GM23338 (cell line): ENCODE measurements around the gene C1orf21. TPM values are rescaled to one million over a fixed set of nuclear protein-coding genes. Genes with fewer than 3 reads are reported as not detected.

ENCODE experiments used
- ATAC-seq: fragments of 200-7000 bp; cut with Tn5 transposase; 3 replicates; pipeline ENCODE4 v1.9.1; 2020
- DNase-seq: peaks from one replicate; pipeline ENCODE4 v3.0.0-alpha.2; 2015; ENCODE audit warnings: low spot score
- H2AFZ ChIP-seq: fragments of 200-600 bp; sonication (generic); 2 replicates; pipeline ENCODE4 v1.8.0; 2016; ENCODE audit warnings: antibody characterized with exemption, mild to moderate bottlenecking, moderate library complexity
- H3F3A ChIP-seq: fragments of 200-600 bp; sonication (generic); replicated peaks from 2 replicates; pipeline ENCODE4 v1.8.0; 2017; ENCODE audit warnings: antibody characterized with exemption, mixed run types, low read depth
- H3K27ac ChIP-seq: fragments of 200-600 bp; sonication (generic); 2 replicates; pipeline ENCODE4 v1.6.1; 2016; ENCODE audit warnings: low read depth
- H3K27me3 ChIP-seq: fragments of 200-600 bp; sonication (generic); 2 replicates; pipeline ENCODE4 v1.8.0; 2016; ENCODE audit warnings: mild to moderate bottlenecking, mixed run types, moderate library complexity; ENCODE audit not compliant: insufficient read depth
- H3K36me3 ChIP-seq: fragments of 200-600 bp; sonication (generic); 2 replicates; pipeline ENCODE4 v1.8.0; 2016; ENCODE audit warnings: mild to moderate bottlenecking; ENCODE audit not compliant: insufficient read depth
- H3K4me1 ChIP-seq: fragments of 200-600 bp; sonication (generic); 2 replicates; pipeline ENCODE4 v1.8.0; 2016; ENCODE audit warnings: mild to moderate bottlenecking, moderate library complexity; ENCODE audit not compliant: insufficient read depth
- H3K4me2 ChIP-seq: fragments of 200-600 bp; sonication (generic); 2 replicates; pipeline ENCODE4 v1.7.1; 2017; ENCODE audit warnings: mixed run types
- H3K4me3 ChIP-seq: fragments of 200-600 bp; sonication (generic); 2 replicates; pipeline ENCODE4 v1.6.1; 2016; ENCODE audit warnings: mixed run types
- H3K79me2 ChIP-seq: fragments of 200-600 bp; sonication (generic); replicated peaks from 2 replicates; pipeline ENCODE4 v1.8.0; 2017; ENCODE audit warnings: mild to moderate bottlenecking; ENCODE audit not compliant: insufficient read depth
- H3K9me2 ChIP-seq: fragments of 200-600 bp; sonication (generic); 2 replicates; pipeline ENCODE4 v1.8.0; 2017; ENCODE audit not compliant: insufficient read depth
- H4K20me1 ChIP-seq: fragments of 200-600 bp; sonication (generic); replicated peaks from 2 replicates; pipeline ENCODE4 v1.8.0; 2017; ENCODE audit warnings: mild to moderate bottlenecking; ENCODE audit not compliant: insufficient read depth
- H3K27ac Mint-ChIP-seq: 2 replicates; pipeline ENCODE4 v1.8.0; 2020; ENCODE audit warnings: inconsistent platforms, mild to moderate bottlenecking, moderate library complexity, mixed read lengths
- H3K27me3 Mint-ChIP-seq: 3 replicates; pipeline ENCODE4 v1.8.0; 2022; ENCODE audit warnings: low read depth, mild to moderate bottlenecking, moderate library complexity, mixed read lengths, inconsistent platforms; ENCODE audit not compliant: insufficient read depth, poor library complexity
- H3K36me3 Mint-ChIP-seq: 3 replicates; pipeline ENCODE4 v1.8.0; 2021; ENCODE audit warnings: low read depth, mild to moderate bottlenecking, inconsistent platforms, moderate library complexity, mixed read lengths
- H3K4me1 Mint-ChIP-seq: 3 replicates; pipeline ENCODE4 v1.8.0; 2020; ENCODE audit warnings: mild to moderate bottlenecking, inconsistent platforms, mixed read lengths
- H3K4me3 Mint-ChIP-seq: 3 replicates; pipeline ENCODE4 v1.8.0; 2021; ENCODE audit warnings: moderate library complexity, mild to moderate bottlenecking, inconsistent platforms, mixed read lengths
- H3K9me3 Mint-ChIP-seq: 3 replicates; pipeline ENCODE4 v1.8.0; 2020; ENCODE audit warnings: moderate library complexity, mild to moderate bottlenecking, inconsistent platforms, mixed read lengths
- CREB1 ChIP-seq: fragments of 250-450 bp; sonication (Bioruptor Pico); IDR thresholded peaks from 2 replicates; pipeline ENCODE4 v1.5.0; 2020; ENCODE audit warnings: low read depth, mild to moderate bottlenecking, moderate library complexity
- EZH2 ChIP-seq: fragments of 200-600 bp; sonication (generic); IDR thresholded peaks from one replicate; pipeline ENCODE4 v1.8.0; 2017; ENCODE audit warnings: antibody characterized with exemption, mild to moderate bottlenecking, low read depth; ENCODE audit not compliant: unreplicated experiment
- EZH2phosphoT487 ChIP-seq: fragments of 200-600 bp; sonication (generic); IDR thresholded peaks from one replicate; pipeline ENCODE4 v1.8.1; 2018; ENCODE audit warnings: antibody characterized with exemption; ENCODE audit not compliant: unreplicated experiment
- JUNB ChIP-seq: IDR thresholded peaks from one replicate; pipeline ENCODE4 v1.6.1; 2016; ENCODE audit warnings: antibody characterized with exemption; ENCODE audit not compliant: unreplicated experiment
- NANOG ChIP-seq: IDR thresholded peaks from 2 replicates; pipeline ENCODE4 v1.6.1; 2016; ENCODE audit warnings: antibody characterized with exemption, borderline replicate concordance
- REST ChIP-seq: IDR thresholded peaks from one replicate; pipeline ENCODE4 v1.6.1; 2018; ENCODE audit warnings: antibody characterized with exemption; ENCODE audit not compliant: unreplicated experiment
- polyA plus RNA-seq: library from polyadenylated mRNA; unstranded; fragments of >200 nt; fragmentation: Nextera tagmentation; extraction: Ambion mirVana; gene quantifications from 2 replicates; pipeline ENCODE4 v1.2.1, GENCODE V29; 2016
- total RNA-seq: library from RNA; depleted of rRNA; stranded (reverse); fragments of >200 nt; shearing (Covaris generic); gene quantifications from 2 replicates; pipeline ENCODE4 v1.2.3, GENCODE V29; 2014
- TF ChIP-seq, protein P1 (sequence below), 2 experiments: fragments of 200-600 bp in 1 of 2; sonication (generic) in 1 of 2; conservative IDR thresholded peaks; 2 replicates each; pipeline versions ENCODE4 v1.5.1 to v1.6.1; 2016 to 2017; ENCODE audit warnings: antibody characterized with exemption in 2 of 2, low read depth in 2 of 2, mild to moderate bottlenecking in 2 of 2, moderate library complexity in 1 of 2
- TF ChIP-seq, protein P2 (sequence below): IDR thresholded peaks from 2 replicates; pipeline ENCODE4 v1.6.1; 2016; ENCODE audit warnings: antibody characterized with exemption

The C1orf21 gene
- total and polyA plus RNA-seq, 2 experiments from 2014 or later = 28.0 to 40.4 TPM

GRCh38 chr1:184350573-184350972 is 36.3 kb upstream of the C1orf21 start (continued):
- TF ChIP-seq REST (no peak), JUNB (no peak), CREB1 (no peak)
- TF ChIP-seq, protein P1, sequence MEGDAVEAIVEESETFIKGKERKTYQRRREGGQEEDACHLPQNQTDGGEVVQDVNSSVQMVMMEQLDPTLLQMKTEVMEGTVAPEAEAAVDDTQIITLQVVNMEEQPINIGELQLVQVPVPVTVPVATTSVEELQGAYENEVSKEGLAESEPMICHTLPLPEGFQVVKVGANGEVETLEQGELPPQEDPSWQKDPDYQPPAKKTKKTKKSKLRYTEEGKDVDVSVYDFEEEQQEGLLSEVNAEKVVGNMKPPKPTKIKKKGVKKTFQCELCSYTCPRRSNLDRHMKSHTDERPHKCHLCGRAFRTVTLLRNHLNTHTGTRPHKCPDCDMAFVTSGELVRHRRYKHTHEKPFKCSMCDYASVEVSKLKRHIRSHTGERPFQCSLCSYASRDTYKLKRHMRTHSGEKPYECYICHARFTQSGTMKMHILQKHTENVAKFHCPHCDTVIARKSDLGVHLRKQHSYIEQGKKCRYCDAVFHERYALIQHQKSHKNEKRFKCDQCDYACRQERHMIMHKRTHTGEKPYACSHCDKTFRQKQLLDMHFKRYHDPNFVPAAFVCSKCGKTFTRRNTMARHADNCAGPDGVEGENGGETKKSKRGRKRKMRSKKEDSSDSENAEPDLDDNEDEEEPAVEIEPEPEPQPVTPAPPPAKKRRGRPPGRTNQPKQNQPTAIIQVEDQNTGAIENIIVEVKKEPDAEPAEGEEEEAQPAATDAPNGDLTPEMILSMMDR (conservative IDR thresholded peaks at IDR 0.05; ENCODE audit: low read depth in 2 of 2) = no peak
- TF ChIP-seq, protein P2, sequence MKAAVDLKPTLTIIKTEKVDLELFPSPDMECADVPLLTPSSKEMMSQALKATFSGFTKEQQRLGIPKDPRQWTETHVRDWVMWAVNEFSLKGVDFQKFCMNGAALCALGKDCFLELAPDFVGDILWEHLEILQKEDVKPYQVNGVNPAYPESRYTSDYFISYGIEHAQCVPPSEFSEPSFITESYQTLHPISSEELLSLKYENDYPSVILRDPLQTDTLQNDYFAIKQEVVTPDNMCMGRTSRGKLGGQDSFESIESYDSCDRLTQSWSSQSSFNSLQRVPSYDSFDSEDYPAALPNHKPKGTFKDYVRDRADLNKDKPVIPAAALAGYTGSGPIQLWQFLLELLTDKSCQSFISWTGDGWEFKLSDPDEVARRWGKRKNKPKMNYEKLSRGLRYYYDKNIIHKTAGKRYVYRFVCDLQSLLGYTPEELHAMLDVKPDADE = no peak

DNA sequence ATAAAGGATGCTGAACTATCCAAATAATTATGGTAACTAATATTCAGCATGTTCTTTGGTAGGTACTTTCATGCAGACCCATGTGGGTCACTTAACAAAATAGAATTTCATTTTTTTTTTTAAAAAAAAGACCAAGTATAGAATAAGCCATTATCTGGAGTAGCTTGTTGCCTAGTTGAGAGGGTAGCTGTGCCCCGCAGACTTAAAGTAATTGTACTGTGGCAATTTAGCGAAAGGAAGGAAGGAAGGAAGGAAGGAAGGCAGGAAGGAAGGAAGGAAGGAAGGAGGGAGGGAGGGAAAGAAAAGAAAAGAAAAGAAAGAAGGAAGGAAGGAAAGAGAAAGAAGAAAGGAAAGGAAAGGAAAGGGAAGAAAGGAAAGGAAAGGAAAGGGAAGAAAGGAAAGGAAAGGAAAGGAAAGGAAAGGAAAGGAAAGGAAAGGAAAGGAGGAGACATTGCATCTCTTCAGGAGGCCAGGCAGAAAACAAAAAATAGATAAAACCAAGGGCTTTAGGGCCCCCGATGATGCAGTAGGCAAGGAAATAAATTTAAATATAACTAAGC is 35.3 kb upstream of the C1orf21 start:
- Mint-ChIP-seq H3K4me1 (peaks cover 2% of the 10 kb centered on the region; the same call in 1 of the 3 replicates), H3K27ac (no peak overlapping the region), H3K9me3 (no peaks in the 10 kb centered on the region), H3K36me3 (no peaks in the 10 kb centered on the region), H3K27me3 (no peaks in the 10 kb centered on the region), H3K4me3 (no peak overlapping the region)
- no peak overlapping the region for H3K27ac ChIP-seq
- H4K20me1 ChIP-seq = no peaks in the 10 kb centered on the region
- no peak for ATAC-seq
- no peak overlapping the region for H3K4me2 ChIP-seq
- no peaks in the 10 kb centered on the region for H3F3A ChIP-seq
- no peaks in the 10 kb centered on the region for H3K36me3 ChIP-seq
- H2AFZ ChIP-seq = no peak overlapping the region
- H3K9me2 ChIP-seq = no peaks in the 10 kb centered on the region; the same call in 1 of the 2 replicates
- DNase-seq = no peak
- H3K27me3 ChIP-seq = no peaks in the 10 kb centered on the region
- TF ChIP-seq CREB1 (no peak), EZH2phosphoT487 (no peak), EZH2 (no peak), NANOG (no peak)
- TF ChIP-seq, protein P1 (conservative IDR thresholded peaks at IDR 0.05; ENCODE audit: low read depth in 2 of 2) = no peak
- no peak overlapping the region for H3K4me3 ChIP-seq
- H3K4me1 ChIP-seq = no peaks in the 10 kb centered on the region; the same call in 1 of the 2 replicates
- H3K79me2 ChIP-seq = no peaks in the 10 kb centered on the region
